ENCODE data around the gene FANCC. TPM values are rescaled to one million over a fixed set of nuclear protein-coding genes. Genes with fewer than 3 reads are reported as not detected.

FANCC gene
- total RNA-seq, 1 donor from 2014 or later: 9.3 TPM

- peak overlapping the region; percentile 59 for H3K27ac Mint-ChIP-seq (ENCODE audit: unreplicated experiment)
- TF ChIP-seq CTCF (IDR thresholded peaks at IDR 0.05): no peak
- H3K4me1 Mint-ChIP-seq (ENCODE audit: low read depth): peaks cover 59% of the 10 kb centered on the region
- no peaks in the 10 kb centered on the region for H3K9me3 Mint-ChIP-seq (ENCODE audit: low read depth)
- H3K27me3 Mint-ChIP-seq (ENCODE audit: low read depth): no peaks in the 10 kb centered on the region
- H3K4me3 Mint-ChIP-seq (ENCODE audit: unreplicated experiment): no peak overlapping the region
- H3K36me3 Mint-ChIP-seq (ENCODE audit: low read depth): peaks cover 16% of the 10 kb centered on the region
- no peak for DNase-seq (ENCODE audit: low spot score)
Observed at GRCh38 chr9:95104581-95104960, 212.9 kb downstream of the FANCC start.

- H3K27me3 Mint-ChIP-seq (ENCODE audit: low read depth): no peaks in the 10 kb centered on the region
- peak overlapping the region; percentile 59 for H3K27ac Mint-ChIP-seq (ENCODE audit: unreplicated experiment)
- no peak for DNase-seq (ENCODE audit: low spot score)
- H3K36me3 Mint-ChIP-seq (ENCODE audit: low read depth): peaks cover 14% of the 10 kb centered on the region
- peaks cover 64% of the 10 kb centered on the region for H3K4me1 Mint-ChIP-seq (ENCODE audit: low read depth)
- TF ChIP-seq CTCF (IDR thresholded peaks at IDR 0.05): no peak
- no peak overlapping the region for H3K4me3 Mint-ChIP-seq (ENCODE audit: unreplicated experiment)
- H3K9me3 Mint-ChIP-seq (ENCODE audit: low read depth): no peaks in the 10 kb centered on the region
Observed at GRCh38 chr9:95103871-95104580, 213.5 kb downstream of the FANCC start.

GRCh38 chr9:95103281-95103771, 214.2 kb downstream of the FANCC start:
- Mint-ChIP-seq H3K9me3 (ENCODE audit: low read depth) (no peaks in the 10 kb centered on the region), H3K4me1 (ENCODE audit: low read depth) (peaks cover 64% of the 10 kb centered on the region), H3K27me3 (ENCODE audit: low read depth) (no peaks in the 10 kb centered on the region), H3K27ac (ENCODE audit: unreplicated experiment) (peak overlapping the region; percentile 74), H3K36me3 (ENCODE audit: low read depth) (peaks cover 14% of the 10 kb centered on the region), H3K4me3 (ENCODE audit: unreplicated experiment) (no peak overlapping the region)
- no peak for DNase-seq (ENCODE audit: low spot score)
- no peak for TF ChIP-seq CTCF (IDR thresholded peaks at IDR 0.05)

GRCh38 chr9:95102572-95102971, 214.9 kb downstream of the FANCC start:
- H3K9me3 Mint-ChIP-seq (ENCODE audit: low read depth): no peaks in the 10 kb centered on the region
- TF ChIP-seq CTCF (IDR thresholded peaks at IDR 0.05): no peak
- peaks cover 64% of the 10 kb centered on the region for H3K4me1 Mint-ChIP-seq (ENCODE audit: low read depth)
- no peak for DNase-seq (ENCODE audit: low spot score)
- H3K27ac Mint-ChIP-seq (ENCODE audit: unreplicated experiment): no peak overlapping the region
- no peaks in the 10 kb centered on the region for H3K27me3 Mint-ChIP-seq (ENCODE audit: low read depth)
- H3K36me3 Mint-ChIP-seq (ENCODE audit: low read depth): peaks cover 16% of the 10 kb centered on the region
- H3K4me3 Mint-ChIP-seq (ENCODE audit: unreplicated experiment): no peak overlapping the region

GRCh38 chr9:95102001-95102433, 215.5 kb downstream of the FANCC start:
- DNase-seq (ENCODE audit: low spot score): no peak
- no peaks in the 10 kb centered on the region for H3K27me3 Mint-ChIP-seq (ENCODE audit: low read depth)
- H3K27ac Mint-ChIP-seq (ENCODE audit: unreplicated experiment): no peak overlapping the region
- peaks cover 15% of the 10 kb centered on the region for H3K36me3 Mint-ChIP-seq (ENCODE audit: low read depth)
- TF ChIP-seq CTCF (IDR thresholded peaks at IDR 0.05): no peak
- H3K4me3 Mint-ChIP-seq (ENCODE audit: unreplicated experiment): no peak overlapping the region
- peaks cover 62% of the 10 kb centered on the region for H3K4me1 Mint-ChIP-seq (ENCODE audit: low read depth)
- no peaks in the 10 kb centered on the region for H3K9me3 Mint-ChIP-seq (ENCODE audit: low read depth)
